T-helper 2 cell (primary cell): ENCODE measurements around the gene LDLRAD4.

Experiments
- DNase-seq, 5 experiments: peaks; one replicate each; pipeline versions ENCODE4 v3.0.0 to v3.0.0-alpha.2; 2012 to 2022

LDLRAD4 gene

DNA sequence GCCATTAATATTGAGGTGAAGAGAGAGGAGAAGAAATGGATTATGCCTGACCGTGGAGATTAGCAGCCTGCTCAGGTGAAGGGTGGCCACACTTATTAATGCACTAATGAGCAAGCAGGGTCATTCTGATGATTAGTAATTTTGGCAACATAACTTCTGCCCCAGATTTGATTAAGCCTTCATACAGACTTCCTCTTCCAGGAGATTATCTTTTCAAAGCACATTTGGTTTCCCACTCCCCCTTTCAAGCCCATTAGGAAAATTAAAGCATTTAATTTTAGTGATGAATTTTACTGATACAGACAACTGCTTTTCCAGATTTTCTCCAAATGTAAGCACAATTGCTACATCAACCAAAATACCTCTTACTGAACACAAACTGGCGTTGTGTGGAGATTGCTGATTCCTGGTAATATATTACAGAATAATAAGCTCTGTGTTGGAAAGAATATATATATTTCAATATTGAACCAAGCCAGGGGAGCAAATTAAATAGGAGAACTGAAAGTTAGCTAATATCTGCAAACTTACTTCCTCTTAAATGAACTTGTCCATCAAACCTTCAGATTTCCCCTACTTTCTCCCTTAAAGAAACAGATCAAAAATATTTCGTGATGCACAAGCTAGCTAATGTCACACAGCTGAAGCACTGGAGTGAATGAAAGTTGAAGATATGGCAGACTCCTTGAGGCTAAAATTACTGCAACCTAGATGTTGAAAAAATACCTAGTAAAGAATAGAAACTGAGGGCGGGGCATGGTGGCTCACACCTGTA, 367.0 kb downstream of the LDLRAD4 start:
- no peak for DNase-seq

DNA sequence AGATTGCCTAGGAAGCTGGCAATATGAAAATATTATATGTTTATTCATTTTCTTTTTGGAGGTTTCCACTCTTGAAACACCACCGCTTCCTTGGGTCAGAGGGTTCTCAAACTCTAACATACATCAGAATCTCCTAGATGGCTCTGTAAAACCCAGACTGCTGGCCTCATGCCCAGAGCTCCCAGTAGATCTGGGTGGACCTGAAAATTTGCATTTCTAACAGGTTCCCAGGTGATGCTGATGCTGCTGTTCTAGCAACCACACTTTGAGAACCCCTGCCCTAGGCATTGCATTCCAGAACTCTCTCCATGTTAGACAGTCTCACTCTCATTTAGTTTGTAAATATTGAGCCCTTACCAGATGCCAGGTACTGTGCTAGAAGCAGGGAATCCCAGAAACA, 368.4 kb downstream of the LDLRAD4 start:
- no peak for DNase-seq

DNA sequence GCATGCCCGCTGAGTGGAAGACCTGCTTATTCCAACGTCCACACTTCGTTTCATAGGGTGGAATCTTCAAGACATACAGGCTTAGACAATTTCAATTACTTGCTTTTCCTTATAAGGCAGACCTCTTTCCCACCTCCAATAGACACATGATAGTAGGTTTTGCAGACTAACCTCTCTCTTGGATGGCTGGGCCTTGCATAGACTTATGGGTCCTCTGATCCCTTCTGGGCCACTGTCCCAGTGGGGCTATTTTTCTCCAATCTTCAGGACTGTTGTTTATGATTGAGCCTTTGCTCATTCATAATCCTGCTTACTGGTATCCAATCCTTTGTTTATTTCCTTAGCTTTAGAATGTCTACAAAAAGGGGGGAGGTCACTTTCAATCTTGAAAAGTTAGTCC, 368.9 kb downstream of the LDLRAD4 start:
- no peak for DNase-seq

DNA sequence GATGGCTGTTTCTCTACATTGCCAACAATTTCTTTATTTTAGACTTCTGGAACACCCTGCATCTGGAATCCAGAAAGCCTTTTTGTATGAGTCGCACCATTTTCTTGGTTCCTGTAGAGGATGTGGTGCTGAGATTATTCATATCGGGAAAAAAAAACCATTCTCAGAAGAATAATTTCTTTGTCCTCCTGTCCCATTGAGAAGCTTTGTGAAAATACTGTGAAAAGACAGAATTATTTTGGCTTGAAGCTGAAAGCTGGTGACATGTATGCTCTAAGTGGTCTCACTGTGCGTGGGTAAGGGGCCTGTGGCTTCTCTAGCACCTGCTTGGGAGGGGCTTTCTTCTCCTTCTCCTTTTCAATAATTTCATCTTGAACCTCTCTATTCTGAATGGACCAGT, 369.4 kb downstream of the LDLRAD4 start:
- peak in 1 of 5 experiments; percentile 44 for DNase-seq

DNA sequence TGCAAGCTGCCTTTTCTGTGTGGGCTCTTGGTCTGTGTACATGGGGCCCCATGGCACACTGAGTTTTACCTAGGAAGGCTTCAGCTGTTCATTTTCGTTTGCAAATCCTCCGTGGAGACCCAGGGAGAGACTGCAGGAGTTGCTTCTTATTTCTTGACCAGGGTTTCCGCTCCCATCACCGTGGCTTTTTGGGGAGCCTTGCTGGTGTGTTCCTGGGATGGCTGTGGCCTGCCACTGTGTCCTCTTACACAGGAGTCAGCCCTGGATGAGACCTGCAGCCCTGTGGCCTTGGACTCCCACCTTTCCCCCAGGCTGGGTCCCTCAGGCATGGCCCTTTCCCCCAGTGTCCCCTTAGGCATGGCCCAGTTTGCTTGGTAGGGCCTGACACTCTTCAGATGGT, 370.8 kb downstream of the LDLRAD4 start:
- DNase-seq = no peak

DNA sequence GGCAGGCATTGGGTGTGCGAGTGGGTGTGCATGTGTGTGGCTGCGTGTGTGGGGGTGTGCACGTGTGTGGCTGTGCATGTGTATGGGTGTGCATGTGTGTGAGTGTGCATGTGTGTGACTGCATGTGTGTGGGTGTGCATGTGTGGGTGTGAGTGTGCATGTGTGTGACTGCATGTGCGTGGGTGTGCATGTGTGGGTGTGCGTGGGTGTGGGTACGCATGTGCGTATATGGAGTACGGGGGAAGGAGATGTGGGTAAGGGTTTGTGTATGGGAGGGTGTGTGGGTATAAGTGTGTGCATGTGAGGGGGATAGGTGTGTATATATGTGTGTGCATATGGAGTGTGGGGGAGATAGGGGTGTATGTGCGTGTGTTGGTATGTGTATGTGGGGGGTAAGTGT, 371.4 kb downstream of the LDLRAD4 start:
- no peak for DNase-seq

DNA sequence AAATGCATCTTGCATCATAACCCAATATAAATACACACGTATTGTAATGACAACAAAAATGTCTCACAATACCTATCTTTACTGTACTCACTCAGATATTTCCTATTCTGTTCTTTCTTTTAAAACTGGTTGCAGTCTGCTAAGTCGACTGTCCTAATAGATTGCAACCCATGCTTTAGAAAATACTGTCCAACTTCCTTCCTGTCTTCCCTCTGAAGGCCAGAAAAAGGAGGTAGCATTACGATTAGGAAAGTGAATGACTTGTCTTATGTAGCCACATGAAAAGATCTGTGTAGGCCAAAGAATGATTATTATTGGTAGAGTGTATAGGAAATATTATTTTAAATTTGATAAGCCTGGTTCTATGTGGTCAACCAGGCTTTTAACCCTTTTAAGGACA, 373.7 kb downstream of the LDLRAD4 start:
- no peak for DNase-seq

DNA sequence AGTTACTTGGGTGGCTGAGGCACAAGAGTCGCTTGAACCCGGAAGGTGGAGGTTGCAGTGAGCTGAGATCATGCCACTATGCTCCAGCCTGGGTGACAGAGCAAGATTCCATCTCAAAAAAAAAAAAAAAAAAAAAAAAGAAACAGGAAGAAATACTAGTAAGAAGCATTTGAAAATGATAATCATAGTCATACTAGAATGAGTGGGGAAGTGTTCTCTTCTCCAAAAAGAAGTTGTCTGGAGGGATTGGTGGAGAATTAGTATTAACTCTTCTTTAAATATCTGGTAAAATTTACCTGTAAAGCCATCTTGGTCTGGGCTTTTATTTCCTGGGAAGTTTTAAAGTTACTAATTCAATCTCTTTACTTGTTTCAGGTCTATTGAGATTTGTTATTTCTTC, 376.0 kb downstream of the LDLRAD4 start:
- DNase-seq = no peak

DNA sequence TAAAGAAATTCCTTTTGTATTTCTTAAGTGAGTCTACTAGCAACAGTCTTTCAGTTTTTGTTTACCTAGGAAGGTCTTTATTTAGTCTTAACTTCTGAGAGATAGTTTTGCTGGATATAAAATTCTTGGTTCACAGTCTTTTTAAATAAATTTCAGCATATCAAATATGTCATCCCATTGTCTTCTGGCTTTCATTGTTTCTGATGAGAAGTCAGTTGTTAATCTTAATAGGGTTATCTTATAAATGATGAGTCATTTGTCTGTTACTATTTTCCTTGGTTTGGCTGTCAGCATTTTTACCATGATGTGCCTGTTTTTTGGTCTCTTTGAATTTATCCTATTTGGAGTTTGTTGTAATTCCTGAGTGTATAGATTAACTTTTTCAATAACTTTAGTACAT, 378.5 kb downstream of the LDLRAD4 start:
- DNase-seq = peak in 1 of 5 experiments; percentile 32

DNA sequence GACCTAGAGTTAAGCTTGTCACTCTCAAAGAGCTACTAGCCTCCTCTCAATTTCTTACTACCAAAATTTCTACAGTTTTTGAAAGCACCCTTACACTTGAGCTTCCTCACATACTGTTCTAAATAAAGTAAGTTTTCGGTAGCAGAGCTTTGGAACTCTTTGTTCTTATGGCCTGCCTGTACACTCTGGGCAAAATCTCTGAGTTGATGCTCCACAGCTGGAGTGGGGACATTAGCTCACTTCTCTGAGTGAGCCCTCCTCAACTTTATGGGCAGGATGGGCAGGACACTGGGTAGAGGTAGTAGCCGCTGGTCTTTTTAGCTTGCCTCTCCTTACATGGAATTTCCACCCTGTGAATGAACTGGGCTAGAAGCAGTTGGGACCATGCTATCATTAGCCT, 380.0 kb downstream of the LDLRAD4 start:
- no peak for DNase-seq

DNA sequence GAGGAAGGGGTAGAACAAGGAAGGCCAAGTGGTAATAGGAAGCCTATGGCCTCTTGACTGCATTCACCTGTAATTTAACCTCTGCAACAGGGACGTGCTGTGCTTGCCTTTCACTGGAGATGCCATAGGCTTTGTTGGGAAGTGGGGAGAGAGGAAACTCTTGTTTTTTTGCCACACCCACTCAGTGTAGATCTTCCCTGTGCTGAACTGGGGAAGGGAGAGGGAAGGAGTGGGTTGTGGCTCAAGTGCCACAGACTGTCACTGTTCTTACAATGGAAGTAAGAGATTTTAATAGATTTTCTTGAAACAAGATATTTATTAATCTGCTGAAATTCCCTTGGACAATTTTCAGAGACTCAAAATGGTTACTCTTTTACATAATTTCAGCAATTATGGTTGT, 380.5 kb downstream of the LDLRAD4 start:
- DNase-seq = no peak

DNA sequence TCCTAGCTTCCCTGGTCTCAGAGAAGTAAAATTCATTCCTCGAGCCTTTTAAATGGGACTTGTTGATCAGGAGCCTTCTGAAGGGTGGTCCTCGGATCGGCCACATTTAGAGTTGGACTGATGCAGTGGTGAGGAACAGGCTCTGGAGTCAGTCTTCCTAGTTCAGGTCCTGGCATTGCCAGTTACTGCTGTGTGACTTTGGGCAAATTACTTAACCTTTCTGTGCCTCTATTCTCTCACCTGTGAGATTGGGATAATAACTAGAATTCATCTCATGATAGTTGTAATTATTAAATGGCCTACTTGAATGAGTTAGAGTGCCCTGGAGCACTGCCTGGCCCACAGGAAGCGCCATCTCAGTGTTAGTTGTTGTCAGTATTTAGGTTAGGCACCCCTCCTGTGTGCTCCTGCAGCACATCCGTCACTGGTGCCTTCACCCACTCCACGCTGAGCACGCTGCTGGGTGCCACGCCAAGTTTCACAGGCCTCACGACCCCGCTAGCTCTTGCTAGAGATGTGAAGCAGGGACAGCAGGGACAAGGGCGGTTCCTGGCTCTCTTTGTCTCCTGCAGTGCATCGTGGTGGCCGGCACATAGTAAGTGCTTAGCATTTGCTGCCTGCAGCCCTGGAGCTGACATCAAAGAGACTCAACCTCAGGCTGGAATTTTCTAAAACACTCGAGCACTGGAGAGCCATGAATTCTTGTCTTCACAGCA, 384.9 kb downstream of the LDLRAD4 start:
- DNase-seq = no peak

DNA sequence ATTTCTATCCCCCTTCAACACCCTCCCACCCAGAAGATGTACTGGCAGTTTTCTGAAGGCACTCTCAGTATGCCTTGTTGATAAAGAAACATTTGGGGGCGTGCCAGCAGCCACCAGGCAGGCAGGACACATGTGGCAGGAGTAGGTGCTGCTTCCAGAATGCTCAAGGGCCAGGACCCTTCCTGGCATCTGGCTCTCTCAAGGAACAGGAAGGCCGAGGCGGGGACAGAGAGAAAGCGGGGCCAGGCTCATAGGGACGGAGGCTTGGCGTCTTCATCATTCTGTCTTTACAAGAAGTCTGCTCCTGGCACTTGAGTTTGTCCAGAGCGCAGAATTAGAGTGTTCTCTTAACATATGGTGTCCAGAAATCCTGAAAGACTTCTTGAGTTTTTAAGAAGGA, 386.2 kb downstream of the LDLRAD4 start:
- DNase-seq = no peak

DNA sequence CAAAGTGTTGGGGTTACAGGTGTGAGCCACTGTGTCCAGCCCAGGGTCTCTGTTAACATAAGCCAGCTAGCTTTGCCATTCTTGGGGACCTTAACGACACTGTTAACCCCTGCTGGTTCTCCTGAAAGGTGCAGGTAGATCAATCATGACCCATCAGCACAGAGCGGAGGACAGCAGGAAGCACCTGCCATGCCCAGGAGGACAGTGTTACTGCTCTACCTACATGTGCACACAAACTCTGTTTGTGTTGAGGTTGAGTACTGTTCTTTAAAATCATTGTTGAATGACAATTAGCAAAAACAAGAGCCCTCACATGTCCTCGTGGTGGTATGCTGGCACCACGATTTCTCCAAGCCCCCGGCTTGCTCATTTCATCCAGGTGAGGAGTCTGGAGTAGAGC, 386.9 kb downstream of the LDLRAD4 start:
- no peak for DNase-seq

DNA sequence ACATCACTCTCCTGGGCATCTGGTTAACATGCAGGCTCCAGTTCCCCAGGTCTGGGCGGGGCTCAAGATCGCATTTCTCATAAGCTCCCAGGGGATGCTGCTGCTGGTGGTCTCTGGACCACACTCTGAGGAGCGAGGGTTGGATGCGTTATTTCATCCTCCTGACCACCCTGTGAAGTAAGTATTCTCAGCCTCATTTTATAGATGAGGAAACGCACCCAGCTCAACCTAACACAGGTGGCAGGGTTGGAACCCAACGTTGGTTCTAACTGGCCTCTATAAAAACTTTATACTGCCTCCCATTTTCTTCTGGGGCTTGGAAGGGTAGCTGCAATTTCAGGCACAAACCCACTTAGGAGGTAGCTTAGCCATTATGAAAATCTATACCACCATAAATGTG, 387.3 kb downstream of the LDLRAD4 start:
- DNase-seq = no peak

DNA sequence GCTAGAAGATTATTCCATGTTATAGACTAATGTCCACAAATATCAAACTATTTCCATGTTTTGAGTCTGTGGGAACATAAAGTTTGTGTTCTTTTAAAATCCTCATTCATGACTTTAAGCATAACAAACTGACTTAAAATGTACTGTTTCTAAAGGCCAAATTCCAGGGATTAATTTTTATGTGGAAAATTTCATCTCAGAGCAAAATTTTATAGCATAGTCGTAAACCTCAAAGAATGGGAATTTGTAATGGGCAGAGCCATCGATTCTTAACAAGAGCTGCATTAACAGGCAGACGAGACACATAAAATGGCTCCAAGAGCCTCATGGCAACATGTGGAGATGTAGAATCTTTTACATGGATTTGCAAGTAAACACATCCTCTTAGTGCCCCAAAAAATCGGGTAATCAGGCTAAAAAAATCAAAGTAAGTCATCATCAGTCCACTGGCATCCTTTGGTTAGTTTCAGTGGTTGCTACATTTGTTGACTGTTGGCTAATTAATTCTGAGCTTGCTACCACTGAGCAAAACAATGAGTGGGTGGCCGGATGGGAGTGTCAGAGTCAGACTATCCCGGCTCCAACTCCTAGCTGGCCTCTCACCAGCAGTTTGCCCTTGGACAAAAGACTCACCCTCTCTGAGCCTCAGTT, 388.2 kb downstream of the LDLRAD4 start:
- DNase-seq = peak in 1 of 5 experiments; percentile 75

DNA sequence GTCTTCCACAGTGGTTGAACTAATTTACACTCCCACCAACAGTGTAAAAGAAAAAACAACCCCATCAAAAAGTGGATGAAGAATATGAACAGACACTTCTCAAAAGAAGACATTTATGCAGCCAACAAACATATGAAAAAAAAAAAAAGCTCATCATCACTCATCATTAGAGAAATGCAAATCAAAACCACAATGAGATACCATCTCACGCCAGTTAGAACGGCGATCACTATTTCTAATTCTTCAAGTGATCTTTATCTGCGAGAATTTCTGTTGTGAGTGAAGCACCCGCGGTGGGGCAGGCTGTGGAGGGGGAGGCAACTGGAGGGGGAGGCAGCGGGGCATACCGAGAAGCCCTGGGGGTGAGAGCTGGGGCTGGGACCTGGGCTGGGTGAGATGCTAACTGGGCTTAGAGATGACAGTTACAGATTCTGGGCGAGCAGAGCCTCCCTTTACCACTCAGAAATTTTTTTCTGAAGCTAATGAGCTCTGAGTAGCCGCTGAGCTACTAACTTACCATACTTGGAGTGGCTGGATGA, 389.5 kb downstream of the LDLRAD4 start:
- DNase-seq = peak in 2 of 5 experiments; percentile 30 to 84

DNA sequence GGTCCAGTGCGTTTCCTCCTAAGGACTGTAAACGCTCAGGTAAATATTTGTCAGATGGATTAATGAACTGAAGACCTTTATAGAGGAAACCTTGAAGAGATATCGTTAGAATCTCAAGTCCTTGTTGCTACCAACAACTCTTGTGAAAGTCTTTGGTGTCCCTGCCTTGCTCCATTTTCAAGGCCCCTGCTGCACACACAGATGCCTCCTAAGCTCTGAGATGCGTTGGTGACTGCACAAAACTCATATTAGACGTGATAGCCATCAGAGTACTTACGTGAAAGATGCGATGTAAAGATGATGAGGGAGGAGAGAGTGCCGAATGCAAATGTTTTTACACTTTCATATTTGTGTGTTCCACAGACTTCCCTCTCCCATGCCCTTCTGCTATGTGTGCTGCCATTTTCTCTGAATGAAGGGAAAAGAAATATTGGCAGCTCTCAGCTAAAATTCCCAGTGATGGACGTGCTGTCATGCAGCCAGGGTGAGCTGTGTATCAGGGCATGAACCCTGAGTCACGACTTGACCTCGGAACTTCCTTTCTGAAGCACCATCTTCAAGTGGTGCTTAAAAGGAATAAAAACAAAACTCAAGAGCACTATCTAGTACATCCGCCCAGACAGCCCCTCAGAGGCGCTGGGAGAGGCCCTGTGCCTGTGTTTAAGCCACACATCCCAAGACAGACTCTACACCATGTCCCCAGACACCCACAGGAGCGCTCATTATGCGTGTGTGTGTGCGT, 390.4 kb downstream of the LDLRAD4 start:
- peak in 2 of 5 experiments; percentile 29 to 75 for DNase-seq

DNA sequence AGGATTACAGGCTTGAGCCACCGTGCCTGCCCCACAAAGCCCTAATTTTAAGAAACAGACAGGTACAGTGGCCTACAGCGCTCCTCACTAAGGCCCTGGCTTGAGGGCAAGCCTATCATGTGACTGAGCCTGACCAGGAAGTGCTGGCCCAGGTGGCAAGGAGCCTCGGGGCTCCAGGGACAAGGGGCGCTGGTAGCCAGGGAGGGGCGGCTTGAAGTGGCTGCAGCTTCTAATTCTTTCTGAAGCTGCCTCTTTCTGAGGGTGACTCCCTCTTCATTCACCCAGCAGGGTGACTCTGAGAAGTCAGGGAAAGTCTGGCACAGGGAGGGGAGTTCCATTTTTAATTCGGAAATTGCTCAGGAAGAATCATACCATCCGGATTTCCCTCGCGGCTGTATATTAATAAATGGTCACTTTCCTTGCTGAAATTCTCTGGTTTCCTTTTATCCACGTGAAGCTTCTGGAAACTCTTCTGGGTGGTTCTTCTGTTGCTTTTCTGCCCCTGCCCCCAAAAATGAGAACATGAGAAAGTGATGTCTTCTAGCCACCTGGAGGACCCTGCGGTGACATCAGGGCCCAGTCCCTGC, 392.1 kb downstream of the LDLRAD4 start:
- DNase-seq = no peak

DNA sequence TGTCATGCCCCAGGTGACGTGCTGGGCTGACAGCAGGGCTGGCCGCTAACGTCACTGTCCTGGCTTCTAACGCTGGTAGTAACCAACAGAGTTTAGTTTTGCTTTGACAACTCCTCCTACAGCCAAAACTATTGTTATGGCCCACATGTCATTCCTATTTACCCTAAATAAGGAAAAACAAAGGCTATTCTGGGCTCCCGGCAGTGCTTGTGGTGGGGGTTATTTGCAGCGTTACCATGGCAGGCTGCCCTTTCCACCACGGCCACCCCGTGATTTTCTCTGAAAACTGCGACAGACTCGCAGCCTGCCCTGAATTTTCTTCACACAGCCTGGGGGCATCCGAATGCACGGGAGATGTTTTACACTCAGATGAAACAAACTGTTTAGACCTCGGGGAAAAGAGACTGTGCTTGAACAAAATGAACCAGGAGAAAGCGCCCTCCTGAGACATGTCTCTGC, 392.6 kb downstream of the LDLRAD4 start:
- DNase-seq = peak in 1 of 5 experiments; percentile 46

DNA sequence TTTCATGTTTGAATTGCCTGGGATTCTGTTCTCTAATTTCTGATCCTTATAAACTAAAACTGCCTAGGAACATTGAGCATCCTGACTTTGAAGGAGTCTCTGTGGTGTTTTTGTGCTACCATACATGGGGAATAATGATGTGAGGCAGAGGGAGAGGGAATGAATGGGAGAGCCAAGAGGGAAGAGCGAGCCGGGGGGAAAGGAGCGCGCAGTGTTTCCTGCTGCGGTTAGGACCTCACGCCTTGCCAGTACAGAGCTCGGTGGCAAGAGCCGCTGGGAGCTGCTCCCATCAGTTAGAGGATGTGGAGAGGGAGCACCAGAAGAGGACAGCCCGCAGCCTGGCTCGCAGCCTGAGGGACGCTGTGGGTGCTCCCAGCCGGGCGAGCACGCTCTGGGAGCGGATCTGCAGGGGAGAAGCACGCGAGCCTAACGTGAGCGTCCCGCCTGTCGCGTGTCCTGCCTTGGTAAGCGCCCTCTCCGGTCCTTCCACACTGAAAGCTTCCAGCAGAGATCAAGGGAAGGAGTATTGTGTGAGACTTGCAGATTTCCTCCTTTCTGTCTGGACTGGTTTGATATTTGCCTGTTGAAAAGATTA, 393.1 kb downstream of the LDLRAD4 start:
- no peak for DNase-seq
